Esophagus squamous epithelium (tissue), 4 donors: ENCODE results near the gene EDC4.

Experiments
- CTCF ChIP-seq, 6 experiments: fragments of 450-650 bp in 4 of 6; fragments of 200-600 bp in 2 of 6; sonication (generic) in 2 of 6; IDR thresholded peaks; one replicate each; pipeline ENCODE4 v1.5.1; 2016 to 2019; ENCODE audit warnings: antibody characterized with exemption in 6 of 6, mild to moderate bottlenecking in 4 of 6, moderate library complexity in 4 of 6
- POLR2A ChIP-seq, 4 donors: fragments of 450-650 bp; IDR thresholded peaks; one replicate each; pipeline ENCODE4 v1.6.1; 2017; ENCODE audit warnings: antibody characterized with exemption in 4 of 4, mild to moderate bottlenecking in 4 of 4, moderate library complexity in 3 of 4

- no peak for TF ChIP-seq CTCF (IDR thresholded peaks at IDR 0.05)
- no peak for TF ChIP-seq POLR2A (IDR thresholded peaks at IDR 0.05)
Observed at GRCh38 chr16:67843343-67843765, 29.5 kb upstream of the EDC4 start.
